ENCODE results near the gene SHISAL2A. TPM values are rescaled to one million over a fixed set of nuclear protein-coding genes. Genes with fewer than 3 reads are reported as not detected.

The SHISAL2A gene
- polyA plus RNA-seq, 1 donor (not counting 4 experiments of a cell fraction or from before 2014, with no cell fraction given): 0.04 TPM

GRCh38 chr1:52633291-52633754, 355 bp downstream of the SHISAL2A start:
- DNase-seq (ENCODE audit: low read depth, low spot score) (no peak), FAIRE-seq (no peak)
- H3K9me1 ChIP-seq (ENCODE audit: control insufficient read depth, extremely low read depth, insufficient read depth, low read length): peaks cover 2% of the 10 kb centered on the region
- H3K27ac ChIP-seq (ENCODE audit: control insufficient read depth, insufficient read depth, low read length): no peak overlapping the region
- dilution Hi-C loops (cut with MboI; ENCODE audit: extremely low pct_ligation_motif_present, low sequenced_read_pairs): no loop called here
- no peak overlapping the region for H3K4me3 ChIP-seq (ENCODE audit: control insufficient read depth in 2 of 3, extremely low read depth in 1 of 3, insufficient read depth in 2 of 3, low read depth in 1 of 3, low read length in 3 of 3)
- H3K27me3 ChIP-seq (ENCODE audit: control insufficient read depth, extremely low read depth, insufficient read depth, low read length): peaks cover 26% of the 10 kb centered on the region
- H4K20me1 ChIP-seq (ENCODE audit: control insufficient read depth, extremely low read depth, insufficient read depth, low read length): no peaks in the 10 kb centered on the region
- no peaks in the 10 kb centered on the region for H3K9me3 ChIP-seq (ENCODE audit: control insufficient read depth, low read depth, low read length)
- H3K36me3 ChIP-seq (ENCODE audit: control insufficient read depth in 2 of 2, extremely low read depth in 1 of 2, insufficient read depth in 2 of 2, low read length in 2 of 2): no peaks in the 10 kb centered on the region
- H3K9ac ChIP-seq (ENCODE audit: control insufficient read depth, extremely low read depth, insufficient read depth, low read length): no peak overlapping the region
- peak overlapping the region; percentile 53 for H3K4me2 ChIP-seq (ENCODE audit: control insufficient read depth, extremely low read depth, insufficient read depth, low read depth, low read length)
- TF ChIP-seq CTCF (optimal IDR thresholded peaks at IDR 0.05 in 1 of 3, IDR thresholded peaks at IDR 0.05 in 1 of 3, conservative IDR thresholded peaks at IDR 0.05 in 1 of 3; ENCODE audit: extremely low read depth in 1 of 3, insufficient read depth in 2 of 3, low read length in 3 of 3): no peak
- peak; percentile 69 for TF ChIP-seq EZH2 (IDR thresholded peaks at IDR 0.05; ENCODE audit: low read length)
- H2AFZ ChIP-seq (ENCODE audit: control insufficient read depth, low read length): peak overlapping the region; percentile 53
- H3K79me2 ChIP-seq (ENCODE audit: control insufficient read depth, insufficient read depth, low read length): no peaks in the 10 kb centered on the region
- H3K4me1 ChIP-seq (ENCODE audit: control insufficient read depth, extremely low read depth, insufficient read depth, low read length): peaks cover 11% of the 10 kb centered on the region

- no peak for DNase-seq (ENCODE audit: low read depth, low spot score)
- Histone ChIP-seq H3K4me1 (ENCODE audit: control insufficient read depth, extremely low read depth, insufficient read depth, low read length) (peaks cover 11% of the 10 kb centered on the region), H3K27ac (ENCODE audit: control insufficient read depth, insufficient read depth, low read length) (no peak overlapping the region), H4K20me1 (ENCODE audit: control insufficient read depth, extremely low read depth, insufficient read depth, low read length) (no peaks in the 10 kb centered on the region), H3K9me3 (ENCODE audit: control insufficient read depth, low read depth, low read length) (no peaks in the 10 kb centered on the region), H3K4me2 (ENCODE audit: control insufficient read depth, extremely low read depth, insufficient read depth, low read depth, low read length) (no peak overlapping the region), H3K27me3 (ENCODE audit: control insufficient read depth, extremely low read depth, insufficient read depth, low read length) (peaks cover 26% of the 10 kb centered on the region), H3K9ac (ENCODE audit: control insufficient read depth, extremely low read depth, insufficient read depth, low read length) (no peak overlapping the region), H2AFZ (ENCODE audit: control insufficient read depth, low read length) (no peak overlapping the region), H3K36me3 (ENCODE audit: control insufficient read depth in 2 of 2, extremely low read depth in 1 of 2, insufficient read depth in 2 of 2, low read length in 2 of 2) (no peaks in the 10 kb centered on the region), H3K9me1 (ENCODE audit: control insufficient read depth, extremely low read depth, insufficient read depth, low read length) (peaks cover 2% of the 10 kb centered on the region), H3K4me3 (ENCODE audit: control insufficient read depth in 2 of 3, extremely low read depth in 1 of 3, insufficient read depth in 2 of 3, low read depth in 1 of 3, low read length in 3 of 3) (no peak overlapping the region), H3K79me2 (ENCODE audit: control insufficient read depth, insufficient read depth, low read length) (no peaks in the 10 kb centered on the region)
- no peak for TF ChIP-seq EZH2 (IDR thresholded peaks at IDR 0.05; ENCODE audit: low read length)
- TF ChIP-seq CTCF (optimal IDR thresholded peaks at IDR 0.05 in 1 of 3, IDR thresholded peaks at IDR 0.05 in 1 of 3, conservative IDR thresholded peaks at IDR 0.05 in 1 of 3; ENCODE audit: extremely low read depth in 1 of 3, insufficient read depth in 2 of 3, low read length in 3 of 3): no peak
- dilution Hi-C loops (cut with MboI; ENCODE audit: extremely low pct_ligation_motif_present, low sequenced_read_pairs): no loop called here
- no peak for FAIRE-seq
These were observed 1.1 kb downstream of the SHISAL2A start for GRCh38 chr1:52634111-52634510.
